ENCODE measurements around the gene TYSND1. TPM values are rescaled to one million over a fixed set of nuclear protein-coding genes. Genes with fewer than 3 reads are reported as not detected.
A peak's percentile ranks its signal among the peaks of the same experiment; 100 is the strongest.

The TYSND1 gene
- total and polyA plus RNA-seq, 2 of the 13 experiments (the other 11 are each of a cell fraction or from before 2014, with no cell fraction given), result 3.3 to 8.9 TPM

- TF ChIP-seq, protein P1, sequence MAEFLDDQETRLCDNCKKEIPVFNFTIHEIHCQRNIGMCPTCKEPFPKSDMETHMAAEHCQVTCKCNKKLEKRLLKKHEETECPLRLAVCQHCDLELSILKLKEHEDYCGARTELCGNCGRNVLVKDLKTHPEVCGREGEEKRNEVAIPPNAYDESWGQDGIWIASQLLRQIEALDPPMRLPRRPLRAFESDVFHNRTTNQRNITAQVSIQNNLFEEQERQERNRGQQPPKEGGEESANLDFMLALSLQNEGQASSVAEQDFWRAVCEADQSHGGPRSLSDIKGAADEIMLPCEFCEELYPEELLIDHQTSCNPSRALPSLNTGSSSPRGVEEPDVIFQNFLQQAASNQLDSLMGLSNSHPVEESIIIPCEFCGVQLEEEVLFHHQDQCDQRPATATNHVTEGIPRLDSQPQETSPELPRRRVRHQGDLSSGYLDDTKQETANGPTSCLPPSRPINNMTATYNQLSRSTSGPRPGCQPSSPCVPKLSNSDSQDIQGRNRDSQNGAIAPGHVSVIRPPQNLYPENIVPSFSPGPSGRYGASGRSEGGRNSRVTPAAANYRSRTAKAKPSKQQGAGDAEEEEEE (CRISPR knock-in tag; IDR thresholded peaks at IDR 0.05; ENCODE audit: borderline replicate concordance), result peak; percentile 49; the same call in 1 of the 2 replicates
- TF ChIP-seq ZNF12 (CRISPR knock-in tag; IDR thresholded peaks at IDR 0.05), result no peak
- no peak for TF ChIP-seq U2AF1 (optimal IDR thresholded peaks at IDR 0.05; ENCODE audit: low read depth, low read length)
- no peak; the same call in 1 of the 2 replicates for TF ChIP-seq GFI1 (CRISPR knock-in tag; IDR thresholded peaks at IDR 0.05; ENCODE audit: borderline replicate concordance)
- TF ChIP-seq CEBPZ (IDR thresholded peaks at IDR 0.05; ENCODE audit: low read length), result no peak
- no peak for TF ChIP-seq ZNF207 (IDR thresholded peaks at IDR 0.05; ENCODE audit: borderline replicate concordance)
- TF ChIP-seq ZNF709 (CRISPR knock-in tag; IDR thresholded peaks at IDR 0.05), result 0 out of 2 replicates have a peak, but pooled peaks have one; percentile 23
- TF ChIP-seq ZNF547 (CRISPR knock-in tag; IDR thresholded peaks at IDR 0.05), result no peak
- no peak for TF ChIP-seq PCBP1 (IDR thresholded peaks at IDR 0.05; ENCODE audit: borderline replicate concordance, low read depth, low read length)
- TF ChIP-seq, protein P2, sequence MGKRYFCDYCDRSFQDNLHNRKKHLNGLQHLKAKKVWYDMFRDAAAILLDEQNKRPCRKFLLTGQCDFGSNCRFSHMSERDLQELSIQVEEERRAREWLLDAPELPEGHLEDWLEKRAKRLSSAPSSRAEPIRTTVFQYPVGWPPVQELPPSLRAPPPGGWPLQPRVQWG (CRISPR knock-in tag; IDR thresholded peaks at IDR 0.05; ENCODE audit: borderline replicate concordance, low read depth), result no peak
- TF ChIP-seq ZNF616 (CRISPR knock-in tag; IDR thresholded peaks at IDR 0.05; ENCODE audit: low read depth), result peak; percentile 29; the same call in 1 of the 2 replicates
- peak; percentile 85 for TF ChIP-seq ELF3 (CRISPR knock-in tag; IDR thresholded peaks at IDR 0.05)
- peak; percentile 71 for TF ChIP-seq NR2F6 (IDR thresholded peaks at IDR 0.05)
- TF ChIP-seq NR2F6 (CRISPR knock-in tag; IDR thresholded peaks at IDR 0.05), result peak; percentile 96
- TF ChIP-seq NR2C2 (CRISPR knock-in tag; IDR thresholded peaks at IDR 0.05; ENCODE audit: borderline replicate concordance), result peak; percentile 95
- TF ChIP-seq PPARG (CRISPR knock-in tag; conservative IDR thresholded peaks at IDR 0.05), result peak; percentile 76
- TF ChIP-seq, protein P3, sequence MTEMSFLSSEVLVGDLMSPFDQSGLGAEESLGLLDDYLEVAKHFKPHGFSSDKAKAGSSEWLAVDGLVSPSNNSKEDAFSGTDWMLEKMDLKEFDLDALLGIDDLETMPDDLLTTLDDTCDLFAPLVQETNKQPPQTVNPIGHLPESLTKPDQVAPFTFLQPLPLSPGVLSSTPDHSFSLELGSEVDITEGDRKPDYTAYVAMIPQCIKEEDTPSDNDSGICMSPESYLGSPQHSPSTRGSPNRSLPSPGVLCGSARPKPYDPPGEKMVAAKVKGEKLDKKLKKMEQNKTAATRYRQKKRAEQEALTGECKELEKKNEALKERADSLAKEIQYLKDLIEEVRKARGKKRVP (CRISPR knock-in tag; IDR thresholded peaks at IDR 0.05), result 0 out of 4 replicates have a peak, but pooled peaks of 1 of the 2 experiments have one; percentile 23
- TF ChIP-seq E2F1 (CRISPR knock-in tag; IDR thresholded peaks at IDR 0.05), result no peak; the same call in 1 of the 2 replicates
- TF ChIP-seq, protein P4, sequence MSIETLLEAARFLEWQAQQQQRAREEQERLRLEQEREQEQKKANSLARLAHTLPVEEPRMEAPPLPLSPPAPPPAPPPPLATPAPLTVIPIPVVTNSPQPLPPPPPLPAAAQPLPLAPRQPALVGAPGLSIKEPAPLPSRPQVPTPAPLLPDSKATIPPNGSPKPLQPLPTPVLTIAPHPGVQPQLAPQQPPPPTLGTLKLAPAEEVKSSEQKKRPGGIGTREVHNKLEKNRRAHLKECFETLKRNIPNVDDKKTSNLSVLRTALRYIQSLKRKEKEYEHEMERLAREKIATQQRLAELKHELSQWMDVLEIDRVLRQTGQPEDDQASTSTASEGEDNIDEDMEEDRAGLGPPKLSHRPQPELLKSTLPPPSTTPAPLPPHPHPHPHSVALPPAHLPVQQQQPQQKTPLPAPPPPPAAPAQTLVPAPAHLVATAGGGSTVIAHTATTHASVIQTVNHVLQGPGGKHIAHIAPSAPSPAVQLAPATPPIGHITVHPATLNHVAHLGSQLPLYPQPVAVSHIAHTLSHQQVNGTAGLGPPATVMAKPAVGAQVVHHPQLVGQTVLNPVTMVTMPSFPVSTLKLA (IDR thresholded peaks at IDR 0.05), result peak; percentile 37; the same call in 1 of the 2 replicates
These were observed 14.1 kb downstream of the TYSND1 start, which contains the start of gene AIFM2 (continued) for GRCh38 chr10:70132098-70133029.

All from HepG2 (cell line).